Left ventricle myocardium superior (tissue), 1 donor: ENCODE results near the gene DAP. TPM values are rescaled to one million over a fixed set of nuclear protein-coding genes. Genes with fewer than 3 reads are reported as not detected.

Experiments
- ATAC-seq: fragments of 200-7000 bp; cut with Tn5 transposase; one replicate; pipeline ENCODE4 v1.9.1; 2020; ENCODE audit warnings: mild to moderate bottlenecking, moderate library complexity
- DNase-seq: peaks from one replicate; pipeline ENCODE4 v3.0.0-alpha.2; 2020
- intact Hi-C: fragments of 100-400 bp; cut with micrococcal nuclease; formaldehyde crosslinking; loops from one replicate; pipeline ENCODE4 v1.11.0; 2022
- total RNA-seq: library from RNA; stranded (reverse); fragmentation: NEBNext Ultra II Directional; extraction: Animal tissue kit (Norgen Biotek cat#: 25700); gene quantifications from one replicate; pipeline ENCODE4 v1.2.1, GENCODE V29; 2021
- donor health status: DM: no; HTN: yes; CAD: no; lungs with severe emphysema.

DAP gene
- total RNA-seq, 1 donor from 2014 or later: 16.9 TPM

GRCh38 chr5:10681731-10682679 is 79.0 kb downstream of the DAP start:
- intact Hi-C loops: no loop called here
- ATAC-seq: no peak

GRCh38 chr5:10680876-10681481 is 80.1 kb downstream of the DAP start:
- DNase-seq (no peak), ATAC-seq (no peak)
- intact Hi-C loops: no loop called here

More at GRCh38 chr5:10681731-10682679, 79.0 kb downstream of the DAP start:
- DNase-seq: no peak

- intact Hi-C loops: no loop called here
- ATAC-seq: peak; percentile 87
- DNase-seq: peak; percentile 53
Observed at GRCh38 chr5:10679336-10679988, 81.6 kb downstream of the DAP start.

- DNase-seq (no peak), ATAC-seq (no peak)
- intact Hi-C loops: no loop called here
Observed at GRCh38 chr5:10678244-10678643, 82.8 kb downstream of the DAP start.

GRCh38 chr5:10677533-10677932 is 83.5 kb downstream of the DAP start:
- DNase-seq (no peak), ATAC-seq (no peak)
- intact Hi-C loops: no loop called here

GRCh38 chr5:10676946-10677345 is 84.1 kb downstream of the DAP start:
- DNase-seq (no peak), ATAC-seq (no peak)
- intact Hi-C loops: no loop called here

- DNase-seq: no peak
- intact Hi-C loops: no loop called here
- ATAC-seq: no peak
Observed at GRCh38 chr5:10676224-10676623, 84.8 kb downstream of the DAP start.

GRCh38 chr5:10675177-10675700 is 85.8 kb downstream of the DAP start:
- intact Hi-C loops: no loop called here
- DNase-seq (no peak), ATAC-seq (no peak)

- intact Hi-C loops: no loop called here
- ATAC-seq: no peak
- DNase-seq: no peak
Observed at GRCh38 chr5:10674582-10674981, 86.5 kb downstream of the DAP start.

GRCh38 chr5:10674096-10674495 is 86.9 kb downstream of the DAP start:
- DNase-seq: no peak
- ATAC-seq: no peak
- intact Hi-C loops: no loop called here

GRCh38 chr5:10673407-10673806 is 87.6 kb downstream of the DAP start:
- intact Hi-C loops: no loop called here
- ATAC-seq (no peak), DNase-seq (no peak)

GRCh38 chr5:10673017-10673389 is 88.0 kb downstream of the DAP start:
- intact Hi-C loops: no loop called here
- ATAC-seq (no peak), DNase-seq (no peak)

- no peak for ATAC-seq
- intact Hi-C loops: no loop called here
Observed at GRCh38 chr5:10672146-10673016, 88.7 kb downstream of the DAP start.

GRCh38 chr5:10671041-10672008 is 89.7 kb downstream of the DAP start:
- ATAC-seq (no peak), DNase-seq (no peak)
- intact Hi-C loops: no loop called here

More at GRCh38 chr5:10672146-10673016, 88.7 kb downstream of the DAP start:
- no peak for DNase-seq

GRCh38 chr5:10669983-10670382 is 91.1 kb downstream of the DAP start:
- no peak for ATAC-seq
- intact Hi-C loops: no loop called here
- no peak for DNase-seq

GRCh38 chr5:10668697-10669096 is 92.3 kb downstream of the DAP start:
- intact Hi-C loops: no loop called here
- no peak for DNase-seq
- ATAC-seq: no peak

- intact Hi-C loops: no loop called here
- no peak for ATAC-seq
Observed at GRCh38 chr5:10667431-10668057, 93.5 kb downstream of the DAP start.

More at GRCh38 chr5:10667431-10668057, 93.5 kb downstream of the DAP start:
- DNase-seq: no peak
